Measurements from ENCODE around the gene MRPL53.

MRPL53 gene

GRCh38 chr2:74424139-74424992, 48.1 kb downstream of the MRPL53 start:
- DNase-seq: no peak

GRCh38 chr2:74423231-74424095, 49.0 kb downstream of the MRPL53 start:
- DNase-seq: no peak

All from activated T-cell treated with anti-CD3 and anti-CD28 coated beads for 4 hours (primary cell).